HEK293 (cell line): Measurements from ENCODE around the gene CLDN3.

Source experiments
- GLIS2 ChIP-seq: fragments of 450-650 bp; formaldehyde crosslinking; IDR thresholded peaks from 2 replicates; pipeline ENCODE4 v1.5.1; 2016; ENCODE audit warnings: missing biosample characterization, missing genetic modification characterization
- PRDM2 ChIP-seq: fragments of 450-650 bp; formaldehyde crosslinking; IDR thresholded peaks from 2 replicates; pipeline ENCODE4 v1.5.1; 2016; ENCODE audit warnings: missing biosample characterization, missing genetic modification characterization, borderline replicate concordance
- SCRT2 ChIP-seq: fragments of 450-650 bp; formaldehyde crosslinking; IDR thresholded peaks from 2 replicates; pipeline ENCODE4 v1.5.1; 2016; ENCODE audit warnings: missing biosample characterization, missing genetic modification characterization
- SP3 ChIP-seq: fragments of 450-650 bp; formaldehyde crosslinking; IDR thresholded peaks from 2 replicates; pipeline ENCODE4 v1.5.1; 2016; ENCODE audit warnings: missing biosample characterization, missing genetic modification characterization
- TRIM28 ChIP-seq: IDR thresholded peaks from 2 replicates; pipeline ENCODE4 v1.6.1; 2011; ENCODE audit warnings: low read length, control low read depth, borderline replicate concordance
- YY1 ChIP-seq: fragments of 450-650 bp; formaldehyde crosslinking; IDR thresholded peaks from 2 replicates; pipeline ENCODE4 v1.5.1; 2018; ENCODE audit warnings: missing biosample characterization, missing genetic modification characterization
- ZBTB17 ChIP-seq: fragments of 450-650 bp; formaldehyde crosslinking; IDR thresholded peaks from 2 replicates; pipeline ENCODE4 v1.5.1; 2016; ENCODE audit warnings: missing biosample characterization, missing genetic modification characterization
- ZBTB20 ChIP-seq: fragments of 450-650 bp; formaldehyde crosslinking; IDR thresholded peaks from 2 replicates; pipeline ENCODE4 v1.5.1; 2016; ENCODE audit warnings: missing biosample characterization, missing genetic modification characterization
- ZFP41 ChIP-seq: fragments of 450-650 bp; formaldehyde crosslinking; IDR thresholded peaks from 2 replicates; pipeline ENCODE4 v1.5.1; 2016; ENCODE audit warnings: missing biosample characterization, missing genetic modification characterization, borderline replicate concordance
- ZIC2 ChIP-seq: fragments of 450-650 bp; formaldehyde crosslinking; IDR thresholded peaks from 2 replicates; pipeline ENCODE4 v1.5.1; 2016; ENCODE audit warnings: missing biosample characterization, missing genetic modification characterization
- ZNF155 ChIP-seq: fragments of 450-650 bp; formaldehyde crosslinking; IDR thresholded peaks from 2 replicates; pipeline ENCODE4 v1.5.1; 2016; ENCODE audit warnings: missing biosample characterization, missing genetic modification characterization
- ZNF433 ChIP-seq: fragments of 450-650 bp; formaldehyde crosslinking; IDR thresholded peaks from 2 replicates; pipeline ENCODE4 v1.5.1; 2016; ENCODE audit warnings: missing biosample characterization, missing genetic modification characterization, low read depth
- ZNF501 ChIP-seq: fragments of 450-650 bp; formaldehyde crosslinking; IDR thresholded peaks from 2 replicates; pipeline ENCODE4 v1.5.1; 2016; ENCODE audit warnings: missing biosample characterization, missing genetic modification characterization
- ZNF521 ChIP-seq: fragments of 450-650 bp; formaldehyde crosslinking; IDR thresholded peaks from 2 replicates; pipeline ENCODE4 v1.5.1; 2017; ENCODE audit warnings: missing biosample characterization, mild to moderate bottlenecking, missing genetic modification characterization
- ZNF529 ChIP-seq: fragments of 450-650 bp; formaldehyde crosslinking; IDR thresholded peaks from 2 replicates; pipeline ENCODE4 v1.5.1; 2017; ENCODE audit warnings: missing genetic modification characterization, missing biosample characterization; ENCODE audit not compliant: insufficient replicate concordance
- ZNF544 ChIP-seq: fragments of 450-650 bp; formaldehyde crosslinking; IDR thresholded peaks from 2 replicates; pipeline ENCODE4 v1.5.0; 2017; ENCODE audit warnings: missing biosample characterization, missing genetic modification characterization
- ZNF670 ChIP-seq: fragments of 450-650 bp; formaldehyde crosslinking; IDR thresholded peaks from 2 replicates; pipeline ENCODE4 v1.5.1; 2016; ENCODE audit warnings: missing biosample characterization, missing genetic modification characterization, low read depth
- ZNF677 ChIP-seq: fragments of 450-650 bp; IDR thresholded peaks from 2 replicates; pipeline ENCODE4 v1.5.0; 2018; ENCODE audit warnings: missing biosample characterization, mild to moderate bottlenecking, missing genetic modification characterization, moderate library complexity
- ZNF704 ChIP-seq: fragments of 450-650 bp; formaldehyde crosslinking; IDR thresholded peaks from 2 replicates; pipeline ENCODE4 v1.5.1; 2016; ENCODE audit warnings: missing biosample characterization, missing genetic modification characterization
- ZNF768 ChIP-seq: fragments of 450-650 bp; formaldehyde crosslinking; IDR thresholded peaks from 2 replicates; pipeline ENCODE4 v1.5.1; 2018; ENCODE audit warnings: missing biosample characterization, mild to moderate bottlenecking, missing genetic modification characterization
- ZNF830 ChIP-seq: fragments of 450-650 bp; IDR thresholded peaks from 2 replicates; pipeline ENCODE4 v1.5.0; 2018; ENCODE audit warnings: missing biosample characterization, missing genetic modification characterization, low read depth, mild to moderate bottlenecking, moderate library complexity
- TF ChIP-seq, protein P1 (sequence below): sonication (generic); formaldehyde crosslinking; IDR thresholded peaks from 2 replicates; pipeline ENCODE4 v1.8.1; 2022; ENCODE audit warnings: mild to moderate bottlenecking, moderate library complexity, missing genetic modification reagents
- TF ChIP-seq, protein P2 (sequence below): fragments of 450-650 bp; IDR thresholded peaks from 2 replicates; pipeline ENCODE4 v1.5.1; 2018; ENCODE audit warnings: missing biosample characterization, mild to moderate bottlenecking, missing genetic modification characterization
- TF ChIP-seq, protein P3 (sequence below): fragments of 450-650 bp; formaldehyde crosslinking; IDR thresholded peaks from 2 replicates; pipeline ENCODE4 v1.5.1; 2016; ENCODE audit warnings: missing biosample characterization, missing genetic modification characterization, low read depth
- TF ChIP-seq, protein P4 (sequence below): fragments of 450-650 bp; formaldehyde crosslinking; IDR thresholded peaks from 2 replicates; pipeline ENCODE4 v1.5.1; 2016; ENCODE audit warnings: missing biosample characterization, missing genetic modification characterization

The CLDN3 gene

GRCh38 chr7:73734619-73735527, 35.2 kb downstream of the CLDN3 start (continued):
- no peak for TF ChIP-seq PRDM2
- no peak for TF ChIP-seq ZNF544
- TF ChIP-seq ZNF433: no peak
- TF ChIP-seq ZNF529 (tag by site-specific recombination): no peak
- no peak for TF ChIP-seq YY1 (tag by site-specific recombination)
- no peak for TF ChIP-seq ZFP41
- peak; percentile 18; the same call in 1 of the 2 replicates for TF ChIP-seq ZIC2
- TF ChIP-seq ZNF704: no peak
- TF ChIP-seq, protein P1, sequence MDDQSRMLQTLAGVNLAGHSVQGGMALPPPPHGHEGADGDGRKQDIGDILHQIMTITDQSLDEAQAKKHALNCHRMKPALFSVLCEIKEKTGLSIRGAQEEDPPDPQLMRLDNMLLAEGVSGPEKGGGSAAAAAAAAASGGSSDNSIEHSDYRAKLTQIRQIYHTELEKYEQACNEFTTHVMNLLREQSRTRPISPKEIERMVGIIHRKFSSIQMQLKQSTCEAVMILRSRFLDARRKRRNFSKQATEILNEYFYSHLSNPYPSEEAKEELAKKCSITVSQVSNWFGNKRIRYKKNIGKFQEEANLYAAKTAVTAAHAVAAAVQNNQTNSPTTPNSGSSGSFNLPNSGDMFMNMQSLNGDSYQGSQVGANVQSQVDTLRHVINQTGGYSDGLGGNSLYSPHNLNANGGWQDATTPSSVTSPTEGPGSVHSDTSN (CRISPR knock-in tag): 0 out of 2 replicates have a peak, but pooled peaks have one; percentile 37
- TF ChIP-seq, protein P2, sequence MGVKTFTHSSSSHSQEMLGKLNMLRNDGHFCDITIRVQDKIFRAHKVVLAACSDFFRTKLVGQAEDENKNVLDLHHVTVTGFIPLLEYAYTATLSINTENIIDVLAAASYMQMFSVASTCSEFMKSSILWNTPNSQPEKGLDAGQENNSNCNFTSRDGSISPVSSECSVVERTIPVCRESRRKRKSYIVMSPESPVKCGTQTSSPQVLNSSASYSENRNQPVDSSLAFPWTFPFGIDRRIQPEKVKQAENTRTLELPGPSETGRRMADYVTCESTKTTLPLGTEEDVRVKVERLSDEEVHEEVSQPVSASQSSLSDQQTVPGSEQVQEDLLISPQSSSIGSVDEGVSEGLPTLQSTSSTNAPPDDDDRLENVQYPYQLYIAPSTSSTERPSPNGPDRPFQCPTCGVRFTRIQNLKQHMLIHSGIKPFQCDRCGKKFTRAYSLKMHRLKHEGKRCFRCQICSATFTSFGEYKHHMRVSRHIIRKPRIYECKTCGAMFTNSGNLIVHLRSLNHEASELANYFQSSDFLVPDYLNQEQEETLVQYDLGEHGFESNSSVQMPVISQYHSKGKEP: 0 out of 2 replicates have a peak, but pooled peaks have one; percentile 22
- TF ChIP-seq ZNF768 (tag by site-specific recombination): 0 out of 2 replicates have a peak, but pooled peaks have one; percentile 9
- TF ChIP-seq, protein P3, sequence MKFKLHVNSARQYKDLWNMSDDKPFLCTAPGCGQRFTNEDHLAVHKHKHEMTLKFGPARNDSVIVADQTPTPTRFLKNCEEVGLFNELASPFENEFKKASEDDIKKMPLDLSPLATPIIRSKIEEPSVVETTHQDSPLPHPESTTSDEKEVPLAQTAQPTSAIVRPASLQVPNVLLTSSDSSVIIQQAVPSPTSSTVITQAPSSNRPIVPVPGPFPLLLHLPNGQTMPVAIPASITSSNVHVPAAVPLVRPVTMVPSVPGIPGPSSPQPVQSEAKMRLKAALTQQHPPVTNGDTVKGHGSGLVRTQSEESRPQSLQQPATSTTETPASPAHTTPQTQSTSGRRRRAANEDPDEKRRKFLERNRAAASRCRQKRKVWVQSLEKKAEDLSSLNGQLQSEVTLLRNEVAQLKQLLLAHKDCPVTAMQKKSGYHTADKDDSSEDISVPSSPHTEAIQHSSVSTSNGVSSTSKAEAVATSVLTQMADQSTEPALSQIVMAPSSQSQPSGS: no peak
- peak; percentile 61; the same call in 1 of the 2 replicates for TF ChIP-seq ZNF501 (tag by site-specific recombination)
- no peak for TF ChIP-seq SCRT2 (tag by site-specific recombination)
- TF ChIP-seq ZNF155 (tag by site-specific recombination): no peak
- TF ChIP-seq SP3 (tag by site-specific recombination): peak; percentile 80
- TF ChIP-seq ZNF670 (tag by site-specific recombination): no peak
- TF ChIP-seq ZNF677: no peak
- no peak for TF ChIP-seq ZBTB20 (tag by site-specific recombination)
- TF ChIP-seq, protein P4, sequence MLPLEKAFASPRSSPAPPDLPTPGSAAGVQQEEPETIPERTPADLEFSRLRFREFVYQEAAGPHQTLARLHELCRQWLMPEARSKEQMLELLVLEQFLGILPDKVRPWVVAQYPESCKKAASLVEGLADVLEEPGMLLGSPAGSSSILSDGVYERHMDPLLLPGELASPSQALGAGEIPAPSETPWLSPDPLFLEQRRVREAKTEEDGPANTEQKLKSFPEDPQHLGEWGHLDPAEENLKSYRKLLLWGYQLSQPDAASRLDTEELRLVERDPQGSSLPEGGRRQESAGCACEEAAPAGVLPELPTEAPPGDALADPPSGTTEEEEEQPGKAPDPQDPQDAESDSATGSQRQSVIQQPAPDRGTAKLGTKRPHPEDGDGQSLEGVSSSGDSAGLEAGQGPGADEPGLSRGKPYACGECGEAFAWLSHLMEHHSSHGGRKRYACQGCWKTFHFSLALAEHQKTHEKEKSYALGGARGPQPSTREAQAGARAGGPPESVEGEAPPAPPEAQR: no peak
- peak; percentile 70; the same call in 1 of the 2 replicates for TF ChIP-seq TRIM28
- TF ChIP-seq ZNF521 (tag by site-specific recombination): no peak
- TF ChIP-seq GLIS2 (tag by site-specific recombination): peak; percentile 38; the same call in 1 of the 2 replicates
- TF ChIP-seq ZBTB17 (tag by site-specific recombination): peak; percentile 81
- no peak for TF ChIP-seq ZNF830 (tag by site-specific recombination)
